GM03348 (cell line): ENCODE results near the gene MTMR4.
"Not testable (repeated sequence)": the region's sequence is repeated elsewhere in the genome, so short reads cannot be mapped to it uniquely, and the experiment has no call there.

Experiments
- DNase-seq: peaks from one replicate; pipeline ENCODE4 v3.0.0; 2012; ENCODE audit warnings: low spot score

MTMR4 gene

GRCh38 chr17:58492238-58493121, 22.0 kb downstream of the MTMR4 start:
- DNase-seq: no peak

- DNase-seq: no peak
Observed at GRCh38 chr17:58491510-58492045, 22.9 kb downstream of the MTMR4 start.

GRCh38 chr17:58488428-58488890, 26.0 kb downstream of the MTMR4 start:
- DNase-seq: no peak

GRCh38 chr17:58487589-58488427, 26.6 kb downstream of the MTMR4 start, which contains the start of gene HSF5:
Gene HSF5 (minus strand): TSS chr17:58488408. CDS start chr17:58488274, 134 bp downstream.
- no peak for DNase-seq

DNA sequence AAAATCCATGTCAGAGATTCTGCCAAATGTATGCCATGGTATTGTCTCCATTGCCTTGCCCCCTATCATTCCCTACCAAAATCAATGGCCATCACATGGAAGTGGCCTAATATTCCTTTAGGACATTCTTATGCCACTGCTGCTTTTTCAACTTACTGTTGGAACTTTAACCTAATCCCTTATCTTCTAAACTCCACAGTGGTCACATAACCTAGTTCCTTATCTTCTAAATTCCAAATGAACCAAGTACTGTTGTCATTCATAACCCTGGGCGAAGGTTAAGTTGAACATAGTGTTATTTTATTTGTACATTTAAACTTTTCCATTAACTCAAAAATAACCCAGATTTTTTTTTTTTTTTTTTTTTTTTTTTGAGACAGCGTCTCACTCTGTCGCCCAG, 29.8 kb downstream of the MTMR4 start:
- no peak for DNase-seq

DNA sequence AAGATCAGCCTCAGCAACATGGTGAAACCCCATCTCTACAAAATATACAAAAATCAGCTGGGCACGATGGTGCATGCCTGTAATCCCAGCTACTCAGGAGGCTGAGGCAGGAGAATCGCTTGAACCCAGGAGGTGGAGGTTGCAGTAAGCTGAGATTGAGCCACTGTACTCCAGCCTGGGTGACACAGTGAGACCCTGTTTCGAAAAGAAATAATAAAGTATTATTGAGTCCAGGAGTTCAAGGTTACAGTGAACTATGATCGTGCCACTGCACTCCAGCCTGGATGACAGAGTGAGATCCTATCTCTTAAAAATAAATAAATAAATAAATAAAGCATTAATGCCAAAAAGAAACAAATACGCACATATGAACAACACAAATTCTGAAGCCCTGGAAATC, 32.6 kb downstream of the MTMR4 start:
- DNase-seq: not testable (repeated sequence)

DNA sequence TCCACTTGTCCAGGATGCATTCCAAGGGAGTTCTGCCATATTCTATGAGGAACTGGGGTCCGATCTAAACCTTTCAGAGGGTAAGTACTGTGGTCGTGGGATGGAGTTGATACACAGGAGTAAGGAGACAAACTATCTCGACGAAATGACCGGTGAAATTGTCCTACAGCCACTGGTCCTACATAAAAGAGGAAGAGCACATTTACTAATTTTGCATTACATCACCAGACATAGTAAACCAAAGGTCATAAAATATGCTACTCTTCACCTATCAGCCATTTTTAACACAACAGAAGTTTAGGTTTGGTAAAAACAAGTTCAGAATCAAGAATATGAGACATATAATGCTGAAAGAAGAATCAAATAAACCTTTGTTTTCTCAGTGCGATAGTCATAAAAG, 34.3 kb downstream of the MTMR4 start:
- DNase-seq: no peak

DNA sequence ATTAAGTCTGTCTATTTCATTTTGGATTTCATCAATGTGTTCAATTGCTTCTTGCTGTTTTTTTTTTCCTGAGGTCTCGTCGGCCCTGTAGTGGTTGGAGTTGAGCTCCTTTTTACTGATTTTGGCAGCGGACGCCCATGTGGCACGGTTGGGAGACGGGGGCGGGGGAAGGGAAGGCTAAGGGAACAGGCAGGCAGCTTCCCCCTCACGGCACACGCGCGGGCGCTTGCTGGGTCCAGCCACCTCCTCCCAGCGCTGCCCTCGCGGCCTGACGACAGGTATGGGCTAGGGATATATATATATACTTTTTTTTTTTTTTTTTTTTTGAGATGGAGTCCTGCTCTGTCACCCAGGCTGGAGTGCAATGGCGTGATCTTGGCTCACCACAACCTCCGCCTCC, 37.6 kb downstream of the MTMR4 start:
- DNase-seq: no peak

GRCh38 chr17:58475985-58476384, 38.5 kb downstream of the MTMR4 start:
- DNase-seq: no peak

DNA sequence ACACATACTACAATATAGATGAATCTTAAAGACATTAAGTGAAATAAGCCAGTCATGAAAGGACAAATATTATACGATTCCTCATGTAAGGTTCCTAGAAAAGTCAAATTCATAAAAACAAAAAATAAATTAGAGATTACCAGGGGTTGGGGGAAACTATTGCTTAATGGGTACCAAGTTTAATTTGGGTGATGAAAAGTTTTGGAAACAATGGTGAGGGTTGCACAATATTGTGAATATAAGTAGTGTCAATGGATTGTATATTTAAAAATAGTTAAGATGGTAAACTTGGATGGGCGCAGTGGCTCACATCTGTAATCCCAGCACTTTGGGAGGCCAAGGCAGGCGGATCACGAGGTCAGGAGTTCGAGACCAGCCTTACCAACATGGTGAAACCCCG, 44.1 kb downstream of the MTMR4 start:
- no peak for DNase-seq

GRCh38 chr17:58468944-58469343, 45.5 kb downstream of the MTMR4 start:
- no peak for DNase-seq

DNA sequence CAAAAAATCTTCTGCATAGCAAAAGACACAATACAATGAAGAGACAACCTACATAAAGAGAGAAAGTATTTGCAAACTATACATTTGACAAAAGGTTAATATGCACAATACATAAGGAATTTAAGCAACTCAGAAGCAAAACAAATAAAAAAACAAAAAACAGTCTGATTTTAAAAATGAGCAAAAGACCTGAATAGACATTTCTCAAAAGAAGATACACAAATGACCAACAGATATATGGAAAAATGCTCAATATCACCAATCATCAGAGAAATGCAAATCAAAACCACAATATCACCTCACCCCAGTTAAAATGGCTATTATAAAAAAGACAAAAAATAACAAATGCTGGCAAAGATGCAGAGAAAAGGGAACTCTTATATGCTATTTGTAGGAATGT, 58.9 kb downstream of the MTMR4 start:
- no peak for DNase-seq

- DNase-seq: no peak
Observed at GRCh38 chr17:58452738-58453137, 61.7 kb downstream of the MTMR4 start.

- DNase-seq: peak; percentile 81
Observed at GRCh38 chr17:58447039-58447975, 67.1 kb downstream of the MTMR4 start.

- no peak for DNase-seq
Observed at GRCh38 chr17:58446086-58446485, 68.4 kb downstream of the MTMR4 start.
